Liver (tissue), 9 donors: Measurements from ENCODE around the gene XXYLT1. TPM values are rescaled to one million over a fixed set of nuclear protein-coding genes. Genes with fewer than 3 reads are reported as not detected.
"Not testable (repeated sequence)": the region's sequence is repeated elsewhere in the genome, so short reads cannot be mapped to it uniquely, and the experiment has no call there.

ENCODE experiments used
- DNase-seq: peaks from one replicate; pipeline ENCODE4 v3.0.0-alpha.2; 2017; ENCODE audit warnings: low spot score
- H3K27ac ChIP-seq, 2 donors: one replicate each; pipeline ENCODE4 v1.7.0; 2013; ENCODE audit warnings: inconsistent platforms in 2 of 2, low read length in 2 of 2, control low read depth in 1 of 2, low read depth in 1 of 2, mild to moderate bottlenecking in 1 of 2
- H3K27me3 ChIP-seq, 4 donors: one replicate each; pipeline versions ENCODE4 v1.6.1 to v1.7.0; 2013; ENCODE audit warnings: low read length in 3 of 4, inconsistent platforms in 1 of 4, mild to moderate bottlenecking in 1 of 4, moderate library complexity in 1 of 4; ENCODE audit not compliant: control insufficient read depth in 4 of 4, insufficient read depth in 4 of 4
- H3K36me3 ChIP-seq, 4 donors: one replicate each; pipeline versions ENCODE4 v1.6.1 to v1.7.0; 2013; ENCODE audit warnings: low read length in 3 of 4, mild to moderate bottlenecking in 3 of 4, low read depth in 1 of 4, moderate library complexity in 1 of 4; ENCODE audit not compliant: control insufficient read depth in 4 of 4, insufficient read depth in 3 of 4
- H3K4me1 ChIP-seq, 4 donors: one replicate each; pipeline versions ENCODE4 v1.6.1 to v1.7.0; 2013; ENCODE audit warnings: low read length in 3 of 4, mild to moderate bottlenecking in 3 of 4, moderate library complexity in 1 of 4; ENCODE audit not compliant: control insufficient read depth in 4 of 4, insufficient read depth in 4 of 4
- H3K4me3 ChIP-seq, 3 donors: one replicate each; pipeline versions ENCODE4 v1.6.1 to v1.7.0; 2013; ENCODE audit warnings: low read length in 3 of 3, control low read depth in 1 of 3, low read depth in 1 of 3, mild to moderate bottlenecking in 1 of 3
- H3K9ac ChIP-seq, 2 donors: one replicate each; pipeline ENCODE4 v1.7.0; 2013; ENCODE audit warnings: low read length in 2 of 2, mild to moderate bottlenecking in 2 of 2, moderate library complexity in 2 of 2, control low read depth in 1 of 2, low read depth in 1 of 2
- H3K9me3 ChIP-seq, 4 donors: one replicate each; pipeline versions ENCODE4 v1.6.1 to v1.7.0; 2013; ENCODE audit warnings: low read length in 3 of 4; ENCODE audit not compliant: control insufficient read depth in 4 of 4
- FOXA1 ChIP-seq: IDR thresholded peaks from 2 replicates; pipeline ENCODE4 v1.6.1; 2016; ENCODE audit warnings: antibody characterized with exemption
- FOXA2 ChIP-seq: IDR thresholded peaks from 2 replicates; pipeline ENCODE4 v1.6.1; 2016; ENCODE audit warnings: antibody characterized with exemption
- HNF4G ChIP-seq: IDR thresholded peaks from 2 replicates; pipeline ENCODE4 v1.6.1; 2016; ENCODE audit warnings: antibody characterized with exemption
- JUND ChIP-seq, 2 donors: IDR thresholded peaks; 2 replicates each; pipeline ENCODE4 v1.6.1; 2016; ENCODE audit warnings: antibody characterized with exemption in 2 of 2
- NR2F2 ChIP-seq: IDR thresholded peaks from 2 replicates; pipeline ENCODE4 v1.6.1; 2016; ENCODE audit warnings: antibody characterized with exemption
- YY1 ChIP-seq: IDR thresholded peaks from 2 replicates; pipeline ENCODE4 v1.6.1; 2016; ENCODE audit warnings: antibody characterized with exemption, mild to moderate bottlenecking
- WGBS: extraction: QIAGEN DNeasy Blood & Tissue Kit; methylation state at CpG from one replicate; pipeline ENCODE4 v1.1.7; 2013; 5-methylcytosine and 5-hydroxymethylcytosine counted together
- polyA plus RNA-seq, 2 donors: library from polyadenylated mRNA; stranded (reverse) in 1 of 2; unstranded in 1 of 2; fragments of 200-250 nt in 1 of 2; fragments of >200 nt in 1 of 2; fragmentation: Nextera tagmentation in 1 of 2; extraction: Ambion mirVana in 1 of 2; gene quantifications; one replicate each; pipeline versions ENCODE4 v1.2.1 to v1.2.3, GENCODE V29; 2013 to 2015
- total RNA-seq, 2 donors: library from RNA; depleted of rRNA; stranded (reverse); fragments of >200 nt; gene quantifications; one replicate each; pipeline ENCODE4 v1.2.3, GENCODE V29; 2014
- TF ChIP-seq, protein P1 (sequence below): IDR thresholded peaks from 2 replicates; pipeline ENCODE4 v1.6.1; 2016; ENCODE audit warnings: antibody characterized with exemption
- TF ChIP-seq, protein P2 (sequence below): IDR thresholded peaks from 2 replicates; pipeline ENCODE4 v1.6.1; 2016; ENCODE audit warnings: antibody characterized with exemption, mild to moderate bottlenecking
- TF ChIP-seq, protein P3 (sequence below): IDR thresholded peaks from 2 replicates; pipeline ENCODE4 v1.6.1; 2016; ENCODE audit warnings: antibody characterized with exemption
- donor health status: healthy.
- donor health status: healthy.
- donor health status: healthy.
- donor health status: healthy.
- donor health status: healthy.

XXYLT1 gene
- total and polyA plus RNA-seq, 4 donors: 0.93 to 7.6 (median 2.8) TPM

DNA sequence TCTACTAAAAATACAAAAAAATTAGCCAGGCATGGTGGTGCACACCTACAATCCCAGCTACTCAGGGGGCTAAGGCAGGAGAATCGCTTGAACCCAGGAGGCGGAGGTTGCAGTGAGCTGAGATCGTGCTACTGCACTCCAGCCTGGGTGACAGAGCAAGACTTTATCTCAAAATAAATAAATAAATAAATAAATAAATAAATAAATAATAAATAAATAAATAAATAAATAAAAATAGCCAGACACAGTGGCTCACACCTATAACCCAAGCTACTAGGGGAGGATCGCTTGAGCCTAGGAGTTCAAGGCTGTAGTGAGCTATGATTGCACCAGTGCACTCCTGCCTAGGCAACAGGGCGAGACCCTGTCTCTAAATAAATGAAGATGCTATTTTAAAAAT, 19.7 kb upstream of the XXYLT1 start:
- H3K36me3 ChIP-seq: peaks cover 4 to 34% (median 19%) of the 10 kb centered on the region in 4 donors
- not testable (repeated sequence) for H3K9me3 ChIP-seq, H3K4me3 ChIP-seq, H3K4me1 ChIP-seq, H3K9ac ChIP-seq, H3K27me3 ChIP-seq, H3K27ac ChIP-seq, DNase-seq
- WGBS: 97% methylated on average over 5 of the region's 5 CpGs

DNA sequence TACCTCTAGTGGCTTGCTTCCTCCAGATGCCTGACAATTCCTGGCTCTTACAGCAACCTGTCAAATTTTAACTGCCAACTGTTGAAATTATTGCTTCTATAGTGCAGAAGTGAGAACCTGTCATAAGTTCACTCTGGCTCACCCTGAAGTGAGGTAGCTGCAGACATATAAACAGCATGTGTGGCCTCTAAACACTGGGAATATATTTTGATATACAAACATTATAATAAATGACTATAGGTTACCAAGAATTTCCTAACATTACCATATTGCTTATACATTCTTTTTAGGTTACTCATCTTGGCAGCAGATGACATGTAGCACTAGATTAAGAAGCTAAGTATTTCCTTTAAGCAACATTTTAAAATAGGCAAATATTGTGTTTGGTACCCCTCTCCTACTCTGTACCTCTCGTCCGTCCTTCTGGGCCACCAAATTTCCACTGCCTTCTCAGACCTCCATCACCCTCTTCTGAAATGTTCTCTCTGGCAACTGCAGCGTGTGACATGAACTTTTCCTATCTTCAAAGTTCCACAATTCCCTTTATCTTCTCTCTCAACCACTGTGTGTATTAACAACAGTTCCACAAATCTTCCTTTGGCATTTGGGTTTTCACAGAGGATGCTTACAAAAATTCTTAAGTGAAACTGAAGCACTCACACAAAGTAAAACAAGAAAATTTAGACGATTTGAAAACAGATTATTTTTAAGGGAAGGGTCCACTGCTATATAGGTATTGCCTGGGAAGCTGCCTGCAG, 15.3 kb upstream of the XXYLT1 start:
- Histone ChIP-seq H3K4me3 (no peak overlapping the region), H3K4me1 (no peaks in the 10 kb centered on the region), H3K27me3 (no peaks in the 10 kb centered on the region), H3K27ac (no peak overlapping the region), H3K36me3 (peaks cover 3 to 32% (median 14%) of the 10 kb centered on the region in 4 donors), H3K9me3 (no peaks in the 10 kb centered on the region), H3K9ac (no peak overlapping the region)
- DNase-seq: no peak
- WGBS: 65% methylated on average over 4 of the region's 4 CpGs
- TF ChIP-seq, protein P1, sequence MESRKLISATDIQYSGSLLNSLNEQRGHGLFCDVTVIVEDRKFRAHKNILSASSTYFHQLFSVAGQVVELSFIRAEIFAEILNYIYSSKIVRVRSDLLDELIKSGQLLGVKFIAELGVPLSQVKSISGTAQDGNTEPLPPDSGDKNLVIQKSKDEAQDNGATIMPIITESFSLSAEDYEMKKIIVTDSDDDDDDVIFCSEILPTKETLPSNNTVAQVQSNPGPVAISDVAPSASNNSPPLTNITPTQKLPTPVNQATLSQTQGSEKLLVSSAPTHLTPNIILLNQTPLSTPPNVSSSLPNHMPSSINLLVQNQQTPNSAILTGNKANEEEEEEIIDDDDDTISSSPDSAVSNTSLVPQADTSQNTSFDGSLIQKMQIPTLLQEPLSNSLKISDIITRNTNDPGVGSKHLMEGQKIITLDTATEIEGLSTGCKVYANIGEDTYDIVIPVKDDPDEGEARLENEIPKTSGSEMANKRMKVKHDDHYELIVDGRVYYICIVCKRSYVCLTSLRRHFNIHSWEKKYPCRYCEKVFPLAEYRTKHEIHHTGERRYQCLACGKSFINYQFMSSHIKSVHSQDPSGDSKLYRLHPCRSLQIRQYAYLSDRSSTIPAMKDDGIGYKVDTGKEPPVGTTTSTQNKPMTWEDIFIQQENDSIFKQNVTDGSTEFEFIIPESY: no peak
- TF ChIP-seq FOXA2 (no peak), HNF4G (no peak), NR2F2 (no peak), YY1 (no peak)

DNA sequence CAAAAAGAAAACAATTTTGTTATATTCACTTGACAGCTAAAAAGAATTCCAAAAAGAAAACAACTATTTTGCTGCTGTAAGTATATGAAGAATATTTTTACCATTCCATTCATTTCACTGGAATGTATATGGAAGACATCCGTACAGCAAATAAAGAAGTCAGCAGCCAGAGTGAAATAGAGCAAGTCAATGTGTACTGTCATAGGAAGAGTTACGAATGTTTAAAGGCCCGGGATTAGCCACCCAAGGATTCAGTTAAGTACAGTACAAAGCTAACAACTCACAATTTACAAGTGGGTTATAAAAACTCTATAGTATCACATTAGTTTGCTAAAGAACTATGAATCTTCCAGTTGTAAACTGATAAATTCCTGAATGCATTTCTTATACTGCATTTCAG, 14.4 kb upstream of the XXYLT1 start:
- TF ChIP-seq FOXA1 (no peak), JUND (IDR thresholded peaks at IDR 0.05) (no peak), NR2F2 (no peak)
- TF ChIP-seq, protein P2, sequence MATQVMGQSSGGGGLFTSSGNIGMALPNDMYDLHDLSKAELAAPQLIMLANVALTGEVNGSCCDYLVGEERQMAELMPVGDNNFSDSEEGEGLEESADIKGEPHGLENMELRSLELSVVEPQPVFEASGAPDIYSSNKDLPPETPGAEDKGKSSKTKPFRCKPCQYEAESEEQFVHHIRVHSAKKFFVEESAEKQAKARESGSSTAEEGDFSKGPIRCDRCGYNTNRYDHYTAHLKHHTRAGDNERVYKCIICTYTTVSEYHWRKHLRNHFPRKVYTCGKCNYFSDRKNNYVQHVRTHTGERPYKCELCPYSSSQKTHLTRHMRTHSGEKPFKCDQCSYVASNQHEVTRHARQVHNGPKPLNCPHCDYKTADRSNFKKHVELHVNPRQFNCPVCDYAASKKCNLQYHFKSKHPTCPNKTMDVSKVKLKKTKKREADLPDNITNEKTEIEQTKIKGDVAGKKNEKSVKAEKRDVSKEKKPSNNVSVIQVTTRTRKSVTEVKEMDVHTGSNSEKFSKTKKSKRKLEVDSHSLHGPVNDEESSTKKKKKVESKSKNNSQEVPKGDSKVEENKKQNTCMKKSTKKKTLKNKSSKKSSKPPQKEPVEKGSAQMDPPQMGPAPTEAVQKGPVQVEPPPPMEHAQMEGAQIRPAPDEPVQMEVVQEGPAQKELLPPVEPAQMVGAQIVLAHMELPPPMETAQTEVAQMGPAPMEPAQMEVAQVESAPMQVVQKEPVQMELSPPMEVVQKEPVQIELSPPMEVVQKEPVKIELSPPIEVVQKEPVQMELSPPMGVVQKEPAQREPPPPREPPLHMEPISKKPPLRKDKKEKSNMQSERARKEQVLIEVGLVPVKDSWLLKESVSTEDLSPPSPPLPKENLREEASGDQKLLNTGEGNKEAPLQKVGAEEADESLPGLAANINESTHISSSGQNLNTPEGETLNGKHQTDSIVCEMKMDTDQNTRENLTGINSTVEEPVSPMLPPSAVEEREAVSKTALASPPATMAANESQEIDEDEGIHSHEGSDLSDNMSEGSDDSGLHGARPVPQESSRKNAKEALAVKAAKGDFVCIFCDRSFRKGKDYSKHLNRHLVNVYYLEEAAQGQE: no peak
- TF ChIP-seq, protein P3, sequence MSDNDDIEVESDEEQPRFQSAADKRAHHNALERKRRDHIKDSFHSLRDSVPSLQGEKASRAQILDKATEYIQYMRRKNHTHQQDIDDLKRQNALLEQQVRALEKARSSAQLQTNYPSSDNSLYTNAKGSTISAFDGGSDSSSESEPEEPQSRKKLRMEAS: no peak
- no peak for DNase-seq
- H3K9ac ChIP-seq: no peak overlapping the region
- H3K36me3 ChIP-seq: peaks cover 3 to 27% (median 14%) of the 10 kb centered on the region in 4 donors
- H3K9me3 ChIP-seq: no peaks in the 10 kb centered on the region
- no peak overlapping the region for H3K4me3 ChIP-seq
- no peak overlapping the region for H3K27ac ChIP-seq
- WGBS: 93% methylated on average over 3 of the region's 3 CpGs
- no peaks in the 10 kb centered on the region for H3K4me1 ChIP-seq
- H3K27me3 ChIP-seq: no peaks in the 10 kb centered on the region
